LNCaP clone FGC (cell line): ENCODE measurements around the gene SLC39A11.

Experiments used
- DNase-seq: peaks from one replicate; pipeline ENCODE4 v3.0.0-alpha.2; 2011; ENCODE audit warnings: low read depth
- H3K4me3 ChIP-seq: 2 replicates; pipeline ENCODE4 v1.5.1; 2011; ENCODE audit warnings: mild to moderate bottlenecking, low read depth, low read length, control low read depth
- CTCF ChIP-seq: IDR thresholded peaks from 2 replicates; pipeline ENCODE4 v1.5.1; 2012; ENCODE audit warnings: mild to moderate bottlenecking; ENCODE audit not compliant: control insufficient read depth, insufficient read depth; ENCODE audit errors: extremely low read depth

The SLC39A11 gene

GRCh38 chr17:72696156-72696555, 396.3 kb downstream of the SLC39A11 start:
- TF ChIP-seq CTCF: no peak
- H3K4me3 ChIP-seq: no peak overlapping the region
- DNase-seq: no peak

GRCh38 chr17:72693956-72694355, 398.5 kb downstream of the SLC39A11 start:
- DNase-seq: no peak
- no peak overlapping the region for H3K4me3 ChIP-seq
- TF ChIP-seq CTCF: no peak

GRCh38 chr17:72693151-72693878, 399.2 kb downstream of the SLC39A11 start:
- no peak for DNase-seq
- H3K4me3 ChIP-seq: no peak overlapping the region
- no peak for TF ChIP-seq CTCF

- DNase-seq: no peak
- no peak for TF ChIP-seq CTCF
- H3K4me3 ChIP-seq: no peak overlapping the region
These were observed 399.8 kb downstream of the SLC39A11 start for GRCh38 chr17:72692676-72693075.

- no peak overlapping the region for H3K4me3 ChIP-seq
- no peak for TF ChIP-seq CTCF
- DNase-seq: no peak
These were observed 400.9 kb downstream of the SLC39A11 start for GRCh38 chr17:72691586-72691985.

GRCh38 chr17:72691017-72691416, 401.5 kb downstream of the SLC39A11 start:
- H3K4me3 ChIP-seq: no peak overlapping the region
- TF ChIP-seq CTCF: no peak
- no peak for DNase-seq

GRCh38 chr17:72687886-72688285, 404.6 kb downstream of the SLC39A11 start:
- no peak for DNase-seq
- no peak for TF ChIP-seq CTCF

More at GRCh38 chr17:72687886-72688285, 404.6 kb downstream of the SLC39A11 start:
- H3K4me3 ChIP-seq: no peak overlapping the region
